Osteocyte (in vitro differentiated cells): Measurements from ENCODE around the gene EMP2. TPM values are rescaled to one million over a fixed set of nuclear protein-coding genes. Genes with fewer than 3 reads are reported as not detected.
"Not testable (repeated sequence)": the region's sequence is repeated elsewhere in the genome, so short reads cannot be mapped to it uniquely, and the experiment has no call there.

Source experiments
- DNase-seq: peaks from one replicate; pipeline ENCODE4 v3.0.0; 2021; ENCODE audit warnings: mixed read lengths; ENCODE audit not compliant: unreplicated experiment; ENCODE audit errors: extremely low spot score
- H3K27ac Mint-ChIP-seq: one replicate; pipeline ENCODE4 v1.8.0; 2021; ENCODE audit warnings: mild to moderate bottlenecking, mixed read lengths; ENCODE audit not compliant: unreplicated experiment
- H3K27me3 Mint-ChIP-seq: one replicate; pipeline ENCODE4 v1.8.0; 2021; ENCODE audit warnings: mixed read lengths; ENCODE audit not compliant: unreplicated experiment
- H3K36me3 Mint-ChIP-seq: one replicate; pipeline ENCODE4 v1.8.0; 2021; ENCODE audit warnings: mixed read lengths; ENCODE audit not compliant: unreplicated experiment
- H3K4me1 Mint-ChIP-seq: one replicate; pipeline ENCODE4 v1.8.0; 2021; ENCODE audit warnings: mixed read lengths; ENCODE audit not compliant: unreplicated experiment
- H3K4me3 Mint-ChIP-seq: one replicate; pipeline ENCODE4 v1.8.0; 2021; ENCODE audit warnings: mild to moderate bottlenecking, moderate library complexity, mixed read lengths; ENCODE audit not compliant: unreplicated experiment
- H3K9me3 Mint-ChIP-seq: one replicate; pipeline ENCODE4 v1.8.0; 2021; ENCODE audit warnings: mixed read lengths; ENCODE audit not compliant: unreplicated experiment
- CTCF ChIP-seq: fragments of 200-600 bp; sonication (generic); IDR thresholded peaks from 2 replicates; pipeline ENCODE4 v1.5.0; 2021; ENCODE audit warnings: antibody characterized with exemption, mild to moderate bottlenecking, moderate library complexity
- total RNA-seq: library from RNA; stranded (reverse); gene quantifications from 2 replicates; pipeline ENCODE4 v1.2.1, GENCODE V29; 2021

EMP2 gene
- total RNA-seq, 1 donor from 2014 or later: 5.9 TPM

- Mint-ChIP-seq H3K27me3 (peaks cover 6% of the 10 kb centered on the region), H3K4me1 (peaks cover 7% of the 10 kb centered on the region), H3K4me3 (no peak overlapping the region), H3K9me3 (no peaks in the 10 kb centered on the region), H3K36me3 (no peaks in the 10 kb centered on the region), H3K27ac (no peak overlapping the region)
- TF ChIP-seq CTCF: peak; percentile 74
- no peak for DNase-seq
Observed at GRCh38 chr16:10514369-10515055, 65.9 kb downstream of the EMP2 start.

- Mint-ChIP-seq H3K27me3 (peaks cover 12% of the 10 kb centered on the region), H3K9me3 (no peaks in the 10 kb centered on the region), H3K36me3 (no peaks in the 10 kb centered on the region), H3K27ac (no peak overlapping the region), H3K4me1 (peaks cover 7% of the 10 kb centered on the region), H3K4me3 (no peak overlapping the region)
- TF ChIP-seq CTCF: no peak
- no peak for DNase-seq
Observed at GRCh38 chr16:10511829-10512228, 68.6 kb downstream of the EMP2 start.

- TF ChIP-seq CTCF: no peak
- DNase-seq: no peak
- Mint-ChIP-seq H3K9me3 (no peaks in the 10 kb centered on the region), H3K27ac (no peak overlapping the region), H3K4me1 (peaks cover 7% of the 10 kb centered on the region), H3K4me3 (no peak overlapping the region), H3K36me3 (no peaks in the 10 kb centered on the region), H3K27me3 (peaks cover 14% of the 10 kb centered on the region)
Observed at GRCh38 chr16:10510279-10510678, 70.1 kb downstream of the EMP2 start.

GRCh38 chr16:10509534-10510025 lies 70.8 kb downstream of the EMP2 start:
- TF ChIP-seq CTCF: peak; percentile 91
- H3K4me3 Mint-ChIP-seq: no peak overlapping the region
- H3K27me3 Mint-ChIP-seq: peaks cover 14% of the 10 kb centered on the region
- no peaks in the 10 kb centered on the region for H3K36me3 Mint-ChIP-seq
- H3K9me3 Mint-ChIP-seq: no peaks in the 10 kb centered on the region
- no peak for DNase-seq
- H3K4me1 Mint-ChIP-seq: peaks cover 2% of the 10 kb centered on the region
- no peak overlapping the region for H3K27ac Mint-ChIP-seq

DNA sequence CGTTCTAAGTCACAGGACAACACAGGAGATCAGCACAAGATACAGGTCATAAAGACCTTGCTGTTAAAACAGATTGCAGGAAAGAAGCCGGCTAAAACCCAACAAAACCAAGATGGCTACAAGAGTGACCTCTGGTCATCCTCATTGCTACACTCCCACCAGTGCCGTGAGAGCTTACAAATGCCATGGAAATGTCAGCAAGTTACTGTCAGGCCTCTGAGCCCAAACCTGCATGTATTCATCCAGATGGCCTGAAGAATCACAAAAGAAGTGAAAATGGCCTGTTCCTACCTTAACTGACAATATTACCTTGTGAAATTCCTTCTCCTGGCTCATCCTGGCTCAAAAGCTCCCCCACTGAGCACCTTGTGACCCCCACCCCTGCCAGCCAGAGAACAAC lies 75.1 kb downstream of the EMP2 start:
- not testable (repeated sequence) for H3K4me1 Mint-ChIP-seq, DNase-seq, H3K27ac Mint-ChIP-seq, H3K9me3 Mint-ChIP-seq, H3K4me3 Mint-ChIP-seq, H3K36me3 Mint-ChIP-seq
- peaks cover 15% of the 10 kb centered on the region for H3K27me3 Mint-ChIP-seq
